GM23338 (cell line): ENCODE data around the gene ERI3. TPM values are rescaled to one million over a fixed set of nuclear protein-coding genes. Genes with fewer than 3 reads are reported as not detected.
A peak's percentile ranks its signal among the peaks of the same experiment; 100 is the strongest.

Experiments
- ATAC-seq: fragments of 200-7000 bp; cut with Tn5 transposase; 3 replicates; pipeline ENCODE4 v1.9.1; 2020
- DNase-seq: peaks from one replicate; pipeline ENCODE4 v3.0.0-alpha.2; 2015; ENCODE audit warnings: low spot score
- H2AFZ ChIP-seq: fragments of 200-600 bp; sonication (generic); 2 replicates; pipeline ENCODE4 v1.8.0; 2016; ENCODE audit warnings: antibody characterized with exemption, mild to moderate bottlenecking, moderate library complexity
- H3F3A ChIP-seq: fragments of 200-600 bp; sonication (generic); replicated peaks from 2 replicates; pipeline ENCODE4 v1.8.0; 2017; ENCODE audit warnings: antibody characterized with exemption, mixed run types, low read depth
- H3K27ac ChIP-seq: fragments of 200-600 bp; sonication (generic); 2 replicates; pipeline ENCODE4 v1.6.1; 2016; ENCODE audit warnings: low read depth
- H3K27me3 ChIP-seq: fragments of 200-600 bp; sonication (generic); 2 replicates; pipeline ENCODE4 v1.8.0; 2016; ENCODE audit warnings: mild to moderate bottlenecking, mixed run types, moderate library complexity; ENCODE audit not compliant: insufficient read depth
- H3K36me3 ChIP-seq: fragments of 200-600 bp; sonication (generic); 2 replicates; pipeline ENCODE4 v1.8.0; 2016; ENCODE audit warnings: mild to moderate bottlenecking; ENCODE audit not compliant: insufficient read depth
- H3K4me1 ChIP-seq: fragments of 200-600 bp; sonication (generic); 2 replicates; pipeline ENCODE4 v1.8.0; 2016; ENCODE audit warnings: mild to moderate bottlenecking, moderate library complexity; ENCODE audit not compliant: insufficient read depth
- H3K4me2 ChIP-seq: fragments of 200-600 bp; sonication (generic); 2 replicates; pipeline ENCODE4 v1.7.1; 2017; ENCODE audit warnings: mixed run types
- H3K4me3 ChIP-seq: fragments of 200-600 bp; sonication (generic); 2 replicates; pipeline ENCODE4 v1.6.1; 2016; ENCODE audit warnings: mixed run types
- H3K79me2 ChIP-seq: fragments of 200-600 bp; sonication (generic); replicated peaks from 2 replicates; pipeline ENCODE4 v1.8.0; 2017; ENCODE audit warnings: mild to moderate bottlenecking; ENCODE audit not compliant: insufficient read depth
- H3K9me2 ChIP-seq: fragments of 200-600 bp; sonication (generic); 2 replicates; pipeline ENCODE4 v1.8.0; 2017; ENCODE audit not compliant: insufficient read depth
- H4K20me1 ChIP-seq: fragments of 200-600 bp; sonication (generic); replicated peaks from 2 replicates; pipeline ENCODE4 v1.8.0; 2017; ENCODE audit warnings: mild to moderate bottlenecking; ENCODE audit not compliant: insufficient read depth
- H3K27ac Mint-ChIP-seq: 2 replicates; pipeline ENCODE4 v1.8.0; 2020; ENCODE audit warnings: inconsistent platforms, mild to moderate bottlenecking, moderate library complexity, mixed read lengths
- H3K27me3 Mint-ChIP-seq: 3 replicates; pipeline ENCODE4 v1.8.0; 2022; ENCODE audit warnings: low read depth, mild to moderate bottlenecking, moderate library complexity, mixed read lengths, inconsistent platforms; ENCODE audit not compliant: insufficient read depth, poor library complexity
- H3K36me3 Mint-ChIP-seq: 3 replicates; pipeline ENCODE4 v1.8.0; 2021; ENCODE audit warnings: low read depth, mild to moderate bottlenecking, inconsistent platforms, moderate library complexity, mixed read lengths
- H3K4me1 Mint-ChIP-seq: 3 replicates; pipeline ENCODE4 v1.8.0; 2020; ENCODE audit warnings: mild to moderate bottlenecking, inconsistent platforms, mixed read lengths
- H3K4me3 Mint-ChIP-seq: 3 replicates; pipeline ENCODE4 v1.8.0; 2021; ENCODE audit warnings: moderate library complexity, mild to moderate bottlenecking, inconsistent platforms, mixed read lengths
- H3K9me3 Mint-ChIP-seq: 3 replicates; pipeline ENCODE4 v1.8.0; 2020; ENCODE audit warnings: moderate library complexity, mild to moderate bottlenecking, inconsistent platforms, mixed read lengths
- CREB1 ChIP-seq: fragments of 250-450 bp; sonication (Bioruptor Pico); IDR thresholded peaks from 2 replicates; pipeline ENCODE4 v1.5.0; 2020; ENCODE audit warnings: low read depth, mild to moderate bottlenecking, moderate library complexity
- EZH2 ChIP-seq: fragments of 200-600 bp; sonication (generic); IDR thresholded peaks from one replicate; pipeline ENCODE4 v1.8.0; 2017; ENCODE audit warnings: antibody characterized with exemption, mild to moderate bottlenecking, low read depth; ENCODE audit not compliant: unreplicated experiment
- EZH2phosphoT487 ChIP-seq: fragments of 200-600 bp; sonication (generic); IDR thresholded peaks from one replicate; pipeline ENCODE4 v1.8.1; 2018; ENCODE audit warnings: antibody characterized with exemption; ENCODE audit not compliant: unreplicated experiment
- JUNB ChIP-seq: IDR thresholded peaks from one replicate; pipeline ENCODE4 v1.6.1; 2016; ENCODE audit warnings: antibody characterized with exemption; ENCODE audit not compliant: unreplicated experiment
- NANOG ChIP-seq: IDR thresholded peaks from 2 replicates; pipeline ENCODE4 v1.6.1; 2016; ENCODE audit warnings: antibody characterized with exemption, borderline replicate concordance
- POLR2AphosphoS5 ChIP-seq: IDR thresholded peaks from 2 replicates; pipeline ENCODE4 v1.6.1; 2016; ENCODE audit warnings: antibody characterized with exemption, low read depth
- STAT1 ChIP-seq: IDR thresholded peaks from one replicate; pipeline ENCODE4 v1.6.1; 2016; ENCODE audit warnings: antibody characterized with exemption; ENCODE audit not compliant: unreplicated experiment
- ZNF114 ChIP-seq: fragments of 250-450 bp; sonication (Bioruptor Pico); IDR thresholded peaks from 2 replicates; pipeline ENCODE4 v1.5.0; 2020; ENCODE audit warnings: mild to moderate bottlenecking, moderate library complexity
- ZNF331 ChIP-seq: fragments of 250-450 bp; sonication (Bioruptor Pico); IDR thresholded peaks from 2 replicates; pipeline ENCODE4 v1.5.0; 2020; ENCODE audit warnings: low read depth, mild to moderate bottlenecking, moderate library complexity
- polyA plus RNA-seq: library from polyadenylated mRNA; unstranded; fragments of >200 nt; fragmentation: Nextera tagmentation; extraction: Ambion mirVana; gene quantifications from 2 replicates; pipeline ENCODE4 v1.2.1, GENCODE V29; 2016
- total RNA-seq: library from RNA; depleted of rRNA; stranded (reverse); fragments of >200 nt; shearing (Covaris generic); gene quantifications from 2 replicates; pipeline ENCODE4 v1.2.3, GENCODE V29; 2014
- TF ChIP-seq, protein P1 (sequence below), 2 experiments: fragments of 200-600 bp in 1 of 2; sonication (generic) in 1 of 2; conservative IDR thresholded peaks; 2 replicates each; pipeline versions ENCODE4 v1.5.1 to v1.6.1; 2016 to 2017; ENCODE audit warnings: antibody characterized with exemption in 2 of 2, low read depth in 2 of 2, mild to moderate bottlenecking in 2 of 2, moderate library complexity in 1 of 2
- TF ChIP-seq, protein P2 (sequence below): IDR thresholded peaks from one replicate; pipeline ENCODE4 v1.6.1; 2018; ENCODE audit warnings: antibody characterized with exemption; ENCODE audit not compliant: unreplicated experiment

Gene ERI3
- total and polyA plus RNA-seq, 2 experiments from 2014 or later, result 63.0 to 70.1 TPM

GRCh38 chr1:44348061-44348485, 7.0 kb downstream of the ERI3 start:
- H3K36me3 Mint-ChIP-seq, result peaks cover 6% of the 10 kb centered on the region; the same call in 1 of the 3 replicates
- peaks cover 25% of the 10 kb centered on the region for H3K4me1 ChIP-seq
- peaks cover 3% of the 10 kb centered on the region for H3K27me3 Mint-ChIP-seq
- H3K36me3 ChIP-seq, result no peaks in the 10 kb centered on the region
- peak overlapping the region; percentile 1 for H3K4me2 ChIP-seq
- H3K9me2 ChIP-seq, result no peaks in the 10 kb centered on the region
- DNase-seq, result no peak
- no peak overlapping the region for H3K4me3 Mint-ChIP-seq
- peaks cover 54% of the 10 kb centered on the region for H4K20me1 ChIP-seq
- H3K27me3 ChIP-seq, result no peaks in the 10 kb centered on the region
- 0 out of 2 replicates have a peak, but pooled peaks cover 8% of the 10 kb centered on the region for H3F3A ChIP-seq
- H3K4me1 Mint-ChIP-seq, result peaks cover 40% of the 10 kb centered on the region
- H3K4me3 ChIP-seq, result no peak overlapping the region
- H3K27ac Mint-ChIP-seq, result no peak overlapping the region
- H3K9me3 Mint-ChIP-seq, result no peaks in the 10 kb centered on the region
- peak; percentile 68 for ATAC-seq
- H3K27ac ChIP-seq, result peak overlapping the region; percentile 53; the same call in 1 of the 2 replicates
- TF ChIP-seq STAT1, result no peak
- no peak for TF ChIP-seq POLR2AphosphoS5
- no peak overlapping the region for H2AFZ ChIP-seq
- H3K79me2 ChIP-seq, result peaks cover 96% of the 10 kb centered on the region

GRCh38 chr1:44347280-44347679, 7.8 kb downstream of the ERI3 start:
- no peaks in the 10 kb centered on the region for H3K27me3 ChIP-seq
- H3K4me3 ChIP-seq, result no peak overlapping the region
- ATAC-seq (no peak), DNase-seq (no peak)
- peaks cover 53% of the 10 kb centered on the region for H4K20me1 ChIP-seq
- no peak overlapping the region for H2AFZ ChIP-seq
- H3K36me3 Mint-ChIP-seq, result peaks cover 3% of the 10 kb centered on the region; the same call in 1 of the 3 replicates
- peaks cover 34% of the 10 kb centered on the region for H3K4me1 Mint-ChIP-seq
- peaks cover 3% of the 10 kb centered on the region for H3K27me3 Mint-ChIP-seq
- no peaks in the 10 kb centered on the region for H3K9me3 Mint-ChIP-seq
- no peak for TF ChIP-seq EZH2
- TF ChIP-seq CREB1, result no peak
- no peak for TF ChIP-seq JUNB
- TF ChIP-seq ZNF331, result no peak
- TF ChIP-seq, protein P1, sequence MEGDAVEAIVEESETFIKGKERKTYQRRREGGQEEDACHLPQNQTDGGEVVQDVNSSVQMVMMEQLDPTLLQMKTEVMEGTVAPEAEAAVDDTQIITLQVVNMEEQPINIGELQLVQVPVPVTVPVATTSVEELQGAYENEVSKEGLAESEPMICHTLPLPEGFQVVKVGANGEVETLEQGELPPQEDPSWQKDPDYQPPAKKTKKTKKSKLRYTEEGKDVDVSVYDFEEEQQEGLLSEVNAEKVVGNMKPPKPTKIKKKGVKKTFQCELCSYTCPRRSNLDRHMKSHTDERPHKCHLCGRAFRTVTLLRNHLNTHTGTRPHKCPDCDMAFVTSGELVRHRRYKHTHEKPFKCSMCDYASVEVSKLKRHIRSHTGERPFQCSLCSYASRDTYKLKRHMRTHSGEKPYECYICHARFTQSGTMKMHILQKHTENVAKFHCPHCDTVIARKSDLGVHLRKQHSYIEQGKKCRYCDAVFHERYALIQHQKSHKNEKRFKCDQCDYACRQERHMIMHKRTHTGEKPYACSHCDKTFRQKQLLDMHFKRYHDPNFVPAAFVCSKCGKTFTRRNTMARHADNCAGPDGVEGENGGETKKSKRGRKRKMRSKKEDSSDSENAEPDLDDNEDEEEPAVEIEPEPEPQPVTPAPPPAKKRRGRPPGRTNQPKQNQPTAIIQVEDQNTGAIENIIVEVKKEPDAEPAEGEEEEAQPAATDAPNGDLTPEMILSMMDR (conservative IDR thresholded peaks at IDR 0.05; ENCODE audit: low read depth in 2 of 2), result no peak
- no peak for TF ChIP-seq STAT1
- TF ChIP-seq EZH2phosphoT487, result no peak
- TF ChIP-seq ZNF114 (CRISPR knock-in tag), result no peak
- TF ChIP-seq, protein P2, sequence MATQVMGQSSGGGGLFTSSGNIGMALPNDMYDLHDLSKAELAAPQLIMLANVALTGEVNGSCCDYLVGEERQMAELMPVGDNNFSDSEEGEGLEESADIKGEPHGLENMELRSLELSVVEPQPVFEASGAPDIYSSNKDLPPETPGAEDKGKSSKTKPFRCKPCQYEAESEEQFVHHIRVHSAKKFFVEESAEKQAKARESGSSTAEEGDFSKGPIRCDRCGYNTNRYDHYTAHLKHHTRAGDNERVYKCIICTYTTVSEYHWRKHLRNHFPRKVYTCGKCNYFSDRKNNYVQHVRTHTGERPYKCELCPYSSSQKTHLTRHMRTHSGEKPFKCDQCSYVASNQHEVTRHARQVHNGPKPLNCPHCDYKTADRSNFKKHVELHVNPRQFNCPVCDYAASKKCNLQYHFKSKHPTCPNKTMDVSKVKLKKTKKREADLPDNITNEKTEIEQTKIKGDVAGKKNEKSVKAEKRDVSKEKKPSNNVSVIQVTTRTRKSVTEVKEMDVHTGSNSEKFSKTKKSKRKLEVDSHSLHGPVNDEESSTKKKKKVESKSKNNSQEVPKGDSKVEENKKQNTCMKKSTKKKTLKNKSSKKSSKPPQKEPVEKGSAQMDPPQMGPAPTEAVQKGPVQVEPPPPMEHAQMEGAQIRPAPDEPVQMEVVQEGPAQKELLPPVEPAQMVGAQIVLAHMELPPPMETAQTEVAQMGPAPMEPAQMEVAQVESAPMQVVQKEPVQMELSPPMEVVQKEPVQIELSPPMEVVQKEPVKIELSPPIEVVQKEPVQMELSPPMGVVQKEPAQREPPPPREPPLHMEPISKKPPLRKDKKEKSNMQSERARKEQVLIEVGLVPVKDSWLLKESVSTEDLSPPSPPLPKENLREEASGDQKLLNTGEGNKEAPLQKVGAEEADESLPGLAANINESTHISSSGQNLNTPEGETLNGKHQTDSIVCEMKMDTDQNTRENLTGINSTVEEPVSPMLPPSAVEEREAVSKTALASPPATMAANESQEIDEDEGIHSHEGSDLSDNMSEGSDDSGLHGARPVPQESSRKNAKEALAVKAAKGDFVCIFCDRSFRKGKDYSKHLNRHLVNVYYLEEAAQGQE, result no peak
- TF ChIP-seq NANOG, result no peak
- no peak for TF ChIP-seq POLR2AphosphoS5
- peak overlapping the region; percentile 1; the same call in 1 of the 2 replicates for H3K4me2 ChIP-seq
- peaks cover 20% of the 10 kb centered on the region for H3K4me1 ChIP-seq
- no peak overlapping the region for H3K27ac ChIP-seq
- H3K9me2 ChIP-seq, result no peaks in the 10 kb centered on the region
- peaks cover 94% of the 10 kb centered on the region for H3K79me2 ChIP-seq
- no peak overlapping the region for H3K27ac Mint-ChIP-seq
- no peak overlapping the region for H3K4me3 Mint-ChIP-seq
- 0 out of 2 replicates have a peak, but pooled peaks cover 8% of the 10 kb centered on the region for H3F3A ChIP-seq
- H3K36me3 ChIP-seq, result no peaks in the 10 kb centered on the region
